ENCODE data around the gene TBC1D1.
"Not testable (repeated sequence)": the region's sequence is repeated elsewhere in the genome, so short reads cannot be mapped to it uniquely, and the experiment has no call there.

TBC1D1 gene

GRCh38 chr4:38013461-38014366 lies 122.8 kb downstream of the TBC1D1 start:
- DNase-seq (ENCODE audit: low read depth) = peak; percentile 9

GRCh38 chr4:38014421-38014852 lies 123.6 kb downstream of the TBC1D1 start:
- no peak for DNase-seq (ENCODE audit: low read depth)

- peak; percentile 9 for DNase-seq (ENCODE audit: low read depth)
These were observed 125.1 kb downstream of the TBC1D1 start for GRCh38 chr4:38015886-38016515.

GRCh38 chr4:38016698-38017097 lies 125.8 kb downstream of the TBC1D1 start:
- no peak for DNase-seq (ENCODE audit: low read depth)

- DNase-seq (ENCODE audit: low read depth) = no peak
These were observed 126.7 kb downstream of the TBC1D1 start for GRCh38 chr4:38017609-38018008.

- no peak for DNase-seq (ENCODE audit: low read depth)
These were observed 129.5 kb downstream of the TBC1D1 start for GRCh38 chr4:38020386-38020785.

GRCh38 chr4:38020961-38021360 lies 130.1 kb downstream of the TBC1D1 start:
- not testable (repeated sequence) for DNase-seq (ENCODE audit: low read depth)

GRCh38 chr4:38021751-38022150 lies 130.9 kb downstream of the TBC1D1 start:
- DNase-seq (ENCODE audit: low read depth) = no peak

- no peak for DNase-seq (ENCODE audit: low read depth)
These were observed 132.7 kb downstream of the TBC1D1 start for GRCh38 chr4:38023347-38024205.

- no peak for DNase-seq (ENCODE audit: low read depth)
These were observed 133.3 kb downstream of the TBC1D1 start for GRCh38 chr4:38024206-38024509.

GRCh38 chr4:38025665-38026064 lies 134.8 kb downstream of the TBC1D1 start:
- DNase-seq (ENCODE audit: low read depth) = no peak

GRCh38 chr4:38026158-38026740 lies 135.4 kb downstream of the TBC1D1 start:
- no peak for DNase-seq (ENCODE audit: low read depth)

- DNase-seq (ENCODE audit: low read depth) = peak; percentile 24
These were observed 139.1 kb downstream of the TBC1D1 start for GRCh38 chr4:38030023-38030422.

GRCh38 chr4:38034986-38035882 lies 144.3 kb downstream of the TBC1D1 start:
- peak; percentile 12 for DNase-seq (ENCODE audit: low read depth)

- DNase-seq (ENCODE audit: low read depth) = no peak
These were observed 145.7 kb downstream of the TBC1D1 start for GRCh38 chr4:38036548-38036947.

GRCh38 chr4:38037612-38038011 lies 146.7 kb downstream of the TBC1D1 start:
- no peak for DNase-seq (ENCODE audit: low read depth)

- DNase-seq (ENCODE audit: low read depth) = no peak
These were observed 149.7 kb downstream of the TBC1D1 start for GRCh38 chr4:38040619-38041018.

- DNase-seq (ENCODE audit: low read depth) = no peak
These were observed 153.2 kb downstream of the TBC1D1 start for GRCh38 chr4:38044060-38044459.

- no peak for DNase-seq (ENCODE audit: low read depth)
These were observed 154.6 kb downstream of the TBC1D1 start for GRCh38 chr4:38045289-38045988.

GRCh38 chr4:38046727-38047489 lies 156.0 kb downstream of the TBC1D1 start:
- DNase-seq (ENCODE audit: low read depth) = no peak

All from GM04503 (cell line).